GM20431 (cell line): ENCODE results near the gene IGFBP5.

Experiments
- in situ Hi-C: fragments of 300-500 bp; cut with MseI, MboI; formaldehyde crosslinking; loops from one replicate; pipeline ENCODE4 v1.15.0; 2020; ENCODE audit warnings: low sequenced_read_pairs; ENCODE audit not compliant: unreplicated experiment

The IGFBP5 gene

GRCh38 chr2:216695401-216695821, at the start of gene IGFBP5:
Gene IGFBP5 (minus strand): TSS chr2:216695549. CDS start chr2:216694775, 774 bp downstream.
- in situ Hi-C loops = loop anchor here (10.0 to 25.0 kb wide), 2 partner anchors 829 to 1017 kb away; no protein-coding TSS in a partner anchor

- in situ Hi-C loops = no loop called here
These were observed 48.4 kb upstream of the IGFBP5 start for GRCh38 chr2:216743781-216744180.

GRCh38 chr2:216742411-216742810, 47.1 kb upstream of the IGFBP5 start:
- in situ Hi-C loops = no loop called here

- in situ Hi-C loops = no loop called here
These were observed 45.9 kb upstream of the IGFBP5 start for GRCh38 chr2:216741223-216741593.

- in situ Hi-C loops = no loop called here
These were observed 45.3 kb upstream of the IGFBP5 start for GRCh38 chr2:216740557-216741222.

- in situ Hi-C loops = no loop called here
These were observed 43.7 kb upstream of the IGFBP5 start for GRCh38 chr2:216739035-216739434.

GRCh38 chr2:216737676-216738075, 42.3 kb upstream of the IGFBP5 start:
- in situ Hi-C loops = no loop called here

- in situ Hi-C loops = no loop called here
These were observed 41.0 kb upstream of the IGFBP5 start for GRCh38 chr2:216736326-216736725.

- in situ Hi-C loops = no loop called here
These were observed 40.3 kb upstream of the IGFBP5 start for GRCh38 chr2:216735668-216736067.

- in situ Hi-C loops = no loop called here
These were observed 39.7 kb upstream of the IGFBP5 start for GRCh38 chr2:216735086-216735485.

GRCh38 chr2:216733046-216733445, 37.7 kb upstream of the IGFBP5 start:
- in situ Hi-C loops = no loop called here

- in situ Hi-C loops = no loop called here
These were observed 37.0 kb upstream of the IGFBP5 start for GRCh38 chr2:216732334-216732733.

GRCh38 chr2:216731465-216731864, 36.1 kb upstream of the IGFBP5 start:
- in situ Hi-C loops = no loop called here

GRCh38 chr2:216730871-216731270, 35.5 kb upstream of the IGFBP5 start:
- in situ Hi-C loops = no loop called here

- in situ Hi-C loops = no loop called here
These were observed 32.2 kb upstream of the IGFBP5 start for GRCh38 chr2:216727346-216728122.

GRCh38 chr2:216724190-216724589, 28.8 kb upstream of the IGFBP5 start:
- in situ Hi-C loops = no loop called here

GRCh38 chr2:216721141-216721540, 25.8 kb upstream of the IGFBP5 start:
- in situ Hi-C loops = no loop called here

- in situ Hi-C loops = no loop called here
These were observed 25.4 kb upstream of the IGFBP5 start for GRCh38 chr2:216720722-216721121.

GRCh38 chr2:216717907-216718615, 22.7 kb upstream of the IGFBP5 start:
- in situ Hi-C loops = no loop called here

- in situ Hi-C loops = no loop called here
These were observed 22.1 kb upstream of the IGFBP5 start for GRCh38 chr2:216717491-216717901.

- in situ Hi-C loops = no loop called here
These were observed 20.8 kb upstream of the IGFBP5 start for GRCh38 chr2:216716109-216716508.
